Uterus (tissue), 2 donors: ENCODE data around the gene SIAH1.

Experiments used
- POLR2A ChIP-seq, 2 donors: fragments of 450-650 bp; IDR thresholded peaks; one replicate each; pipeline ENCODE4 v1.6.1; 2016; ENCODE audit warnings: antibody characterized with exemption in 2 of 2, mild to moderate bottlenecking in 1 of 2, moderate library complexity in 1 of 2
- TF ChIP-seq, protein P1 (sequence below), 4 experiments: fragments of 200-600 bp in 2 of 4; fragments of 450-650 bp in 2 of 4; sonication (generic) in 2 of 4; IDR thresholded peaks; one replicate each; pipeline ENCODE4 v1.5.1; 2016 to 2019; ENCODE audit warnings: antibody characterized with exemption in 4 of 4, mild to moderate bottlenecking in 2 of 4, moderate library complexity in 1 of 4

DNA sequence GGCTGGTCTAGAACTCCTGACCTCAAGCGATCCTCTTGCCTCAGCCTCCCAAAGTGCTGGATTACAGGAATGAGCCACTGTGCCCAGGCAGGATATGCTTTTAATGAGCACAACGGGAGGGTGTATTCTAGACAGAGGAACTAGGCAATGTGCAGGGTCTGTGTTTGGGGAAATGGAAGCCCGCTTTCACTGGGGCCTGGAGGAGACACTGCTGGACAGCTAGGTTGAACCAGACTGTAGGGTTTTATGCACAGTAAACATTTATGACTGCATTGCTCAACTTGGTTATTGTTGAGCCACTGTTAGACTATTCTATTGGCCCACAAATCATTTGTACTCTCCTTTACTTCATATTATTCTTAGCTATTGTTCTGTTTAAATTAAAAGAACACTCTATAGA is 10.2 kb upstream of the SIAH1 start:
- TF ChIP-seq, protein P1, sequence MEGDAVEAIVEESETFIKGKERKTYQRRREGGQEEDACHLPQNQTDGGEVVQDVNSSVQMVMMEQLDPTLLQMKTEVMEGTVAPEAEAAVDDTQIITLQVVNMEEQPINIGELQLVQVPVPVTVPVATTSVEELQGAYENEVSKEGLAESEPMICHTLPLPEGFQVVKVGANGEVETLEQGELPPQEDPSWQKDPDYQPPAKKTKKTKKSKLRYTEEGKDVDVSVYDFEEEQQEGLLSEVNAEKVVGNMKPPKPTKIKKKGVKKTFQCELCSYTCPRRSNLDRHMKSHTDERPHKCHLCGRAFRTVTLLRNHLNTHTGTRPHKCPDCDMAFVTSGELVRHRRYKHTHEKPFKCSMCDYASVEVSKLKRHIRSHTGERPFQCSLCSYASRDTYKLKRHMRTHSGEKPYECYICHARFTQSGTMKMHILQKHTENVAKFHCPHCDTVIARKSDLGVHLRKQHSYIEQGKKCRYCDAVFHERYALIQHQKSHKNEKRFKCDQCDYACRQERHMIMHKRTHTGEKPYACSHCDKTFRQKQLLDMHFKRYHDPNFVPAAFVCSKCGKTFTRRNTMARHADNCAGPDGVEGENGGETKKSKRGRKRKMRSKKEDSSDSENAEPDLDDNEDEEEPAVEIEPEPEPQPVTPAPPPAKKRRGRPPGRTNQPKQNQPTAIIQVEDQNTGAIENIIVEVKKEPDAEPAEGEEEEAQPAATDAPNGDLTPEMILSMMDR (IDR thresholded peaks at IDR 0.05) = no peak
- TF ChIP-seq POLR2A (IDR thresholded peaks at IDR 0.05) = no peak
